H1 (cell line): ENCODE data around the gene FEM1C. TPM values are rescaled to one million over a fixed set of nuclear protein-coding genes. Genes with fewer than 3 reads are reported as not detected.

Source experiments
- CTCF ChIA-PET: fragments of 300-600 bp; sonication (Branson Sonifier 250); formaldehyde crosslinking; loops from one replicate; lab custom pipeline; 2021; ENCODE audit not compliant: partially characterized antibody; lab: Charles Lee
- POLR2A ChIA-PET: fragments of 300-600 bp; sonication (Branson Sonifier 250); formaldehyde crosslinking; loops from one replicate; lab custom pipeline; 2021; ENCODE audit warnings: inconsistent platforms; ENCODE audit not compliant: partially characterized antibody; lab: Charles Lee
- DNase-seq, 2 experiments: peaks; one replicate each; pipeline versions ENCODE4 v3.0.0 to v3.0.0-alpha.2; 2010 to 2022; ENCODE audit warnings: low spot score in 2 of 2, low read depth in 1 of 2, mixed read lengths in 1 of 2
- FAIRE-seq: peaks from 2 replicates; lab custom pipeline; 2011; peaks lifted over from hg19 to GRCh38; lab: Jason Lieb, UNC
- H2AFZ ChIP-seq: 2 replicates; pipeline ENCODE4 v1.8.1; 2012; ENCODE audit warnings: low read length, inconsistent platforms
- H2AK5ac ChIP-seq: 2 replicates; pipeline ENCODE4 v1.6.1; 2013; ENCODE audit warnings: low read depth, low read length
- H2BK120ac ChIP-seq: replicated peaks from 2 replicates; pipeline ENCODE3; 2013; ENCODE audit warnings: low read depth, low read length, inconsistent platforms
- H2BK12ac ChIP-seq: 2 replicates; pipeline ENCODE4 v1.6.1; 2013; ENCODE audit warnings: low read depth, low read length
- H2BK15ac ChIP-seq: 2 replicates; pipeline ENCODE4 v1.6.1; 2013; ENCODE audit warnings: low read length
- H2BK20ac ChIP-seq: 2 replicates; pipeline ENCODE4 v1.6.1; 2013; ENCODE audit warnings: low read length
- H2BK5ac ChIP-seq: 2 replicates; pipeline ENCODE4 v1.6.1; 2013; ENCODE audit warnings: low read depth, low read length
- H3K14ac ChIP-seq: 2 replicates; pipeline ENCODE4 v1.6.1; 2013; ENCODE audit warnings: inconsistent platforms; ENCODE audit not compliant: insufficient read length
- H3K18ac ChIP-seq: 2 replicates; pipeline ENCODE4 v1.6.1; 2013; ENCODE audit warnings: low read length; ENCODE audit errors: extremely low read depth
- H3K23ac ChIP-seq: 2 replicates; pipeline ENCODE4 v1.6.1; 2013; ENCODE audit warnings: inconsistent platforms; ENCODE audit not compliant: insufficient read length
- H3K23me2 ChIP-seq: 2 replicates; pipeline ENCODE4 v1.6.1; 2013; ENCODE audit warnings: low read depth, low read length
- H3K27ac ChIP-seq: 2 replicates; pipeline ENCODE4 v1.6.1; 2011; ENCODE audit warnings: low read depth, low read length, inconsistent platforms
- H3K27me3 ChIP-seq, 4 experiments: replicated peaks in 1 of 4; 1 replicate in 1 of 4; 2 replicates in 3 of 4; pipeline versions ENCODE4 v1.6.1 to v1.8.1; 2011 to 2013; ENCODE audit warnings: low read length in 3 of 4, mild to moderate bottlenecking in 3 of 4, inconsistent platforms in 2 of 4, mixed read lengths in 2 of 4, moderate library complexity in 1 of 4; ENCODE audit not compliant: control insufficient read depth in 3 of 4, insufficient read depth in 3 of 4; ENCODE audit errors: extremely low read depth in 1 of 4
- H3K36me3 ChIP-seq, 4 experiments: 2 replicates each; pipeline versions ENCODE4 v1.6.1 to v1.8.1; 2011 to 2013; ENCODE audit warnings: mild to moderate bottlenecking in 4 of 4, low read length in 3 of 4, moderate library complexity in 2 of 4, control low read depth in 1 of 4, inconsistent platforms in 1 of 4; ENCODE audit not compliant: insufficient read depth in 4 of 4, control insufficient read depth in 2 of 4
- H3K4ac ChIP-seq: replicated peaks from 2 replicates; pipeline ENCODE3; 2013; ENCODE audit warnings: low read length, low read depth, mixed read lengths, inconsistent platforms; ENCODE audit not compliant: insufficient read length
- H3K4me1 ChIP-seq, 4 experiments: replicated peaks in 1 of 4; 1 replicate in 1 of 4; 2 replicates in 3 of 4; pipeline versions ENCODE4 v1.6.1 to v1.8.1; 2011 to 2013; ENCODE audit warnings: low read length in 3 of 4, inconsistent platforms in 2 of 4, mixed read lengths in 1 of 4; ENCODE audit not compliant: insufficient read depth in 4 of 4, control insufficient read depth in 3 of 4
- H3K4me2 ChIP-seq, 2 experiments: 2 replicates each; pipeline versions ENCODE4 v1.6.1 to v1.8.1; 2011 to 2013; ENCODE audit warnings: low read depth in 2 of 2, low read length in 2 of 2, control low read depth in 1 of 2, inconsistent platforms in 1 of 2, mild to moderate bottlenecking in 1 of 2; ENCODE audit not compliant: insufficient read depth in 1 of 2
- H3K4me3 ChIP-seq, 4 experiments: fragments of 200-600, 300-600 bp in 1 of 4; sonication (generic), shearing (Covaris generic), sonication (Bioruptor Twin) in 1 of 4; 2 replicates each; pipeline versions ENCODE4 v1.5.1 to v1.8.1; 2011 to 2016; ENCODE audit warnings: low read length in 4 of 4, low read depth in 3 of 4, control low read depth in 2 of 4, inconsistent platforms in 2 of 4, mild to moderate bottlenecking in 2 of 4, mixed read lengths in 1 of 4, moderate library complexity in 1 of 4; ENCODE audit not compliant: insufficient read depth in 2 of 4; ENCODE audit errors: extremely low read depth in 1 of 4
- H3K56ac ChIP-seq: replicated peaks from 2 replicates; pipeline ENCODE3; 2013; ENCODE audit warnings: low read depth, mild to moderate bottlenecking, mixed read lengths, low read length, inconsistent platforms; ENCODE audit not compliant: insufficient read length
- H3K79me1 ChIP-seq: 2 replicates; pipeline ENCODE4 v1.6.1; 2013; ENCODE audit warnings: low read depth, low read length, control low read depth
- H3K79me2 ChIP-seq, 2 experiments: 2 replicates each; pipeline versions ENCODE4 v1.6.1 to v1.8.1; 2012 to 2013; ENCODE audit warnings: low read length in 2 of 2, mild to moderate bottlenecking in 2 of 2, inconsistent platforms in 1 of 2; ENCODE audit not compliant: insufficient read depth in 2 of 2, control insufficient read depth in 1 of 2
- H3K9ac ChIP-seq, 4 experiments: replicated peaks in 1 of 4; 1 replicate in 1 of 4; 2 replicates in 3 of 4; pipeline versions ENCODE4 v1.6.1 to v1.8.1; 2011 to 2013; ENCODE audit warnings: low read depth in 3 of 4, low read length in 3 of 4, control low read depth in 2 of 4, mild to moderate bottlenecking in 2 of 4, moderate library complexity in 2 of 4, inconsistent platforms in 1 of 4; ENCODE audit errors: extremely low read depth in 1 of 4
- H3K9me3 ChIP-seq, 2 experiments: 2 replicates each; pipeline versions ENCODE4 v1.6.1 to v1.8.1; 2012 to 2013; ENCODE audit warnings: mild to moderate bottlenecking in 2 of 2, moderate library complexity in 2 of 2, control low read depth in 1 of 2, inconsistent platforms in 1 of 2, low read depth in 1 of 2, low read length in 1 of 2, mixed read lengths in 1 of 2; ENCODE audit not compliant: insufficient read depth in 2 of 2
- H4K20me1 ChIP-seq, 2 experiments: replicated peaks in 1 of 2; 2 replicates each; pipeline versions ENCODE3 to v1.8.1; 2011 to 2013; ENCODE audit warnings: inconsistent platforms in 2 of 2, low read length in 2 of 2, mild to moderate bottlenecking in 1 of 2; ENCODE audit not compliant: insufficient read depth in 2 of 2, control insufficient read depth in 1 of 2
- H4K5ac ChIP-seq: 2 replicates; pipeline ENCODE4 v1.6.1; 2013; ENCODE audit warnings: low read length, low read depth, mixed read lengths, inconsistent platforms; ENCODE audit not compliant: insufficient read length
- H4K8ac ChIP-seq: 2 replicates; pipeline ENCODE4 v1.8.0; 2013; ENCODE audit warnings: mild to moderate bottlenecking, moderate library complexity, low read length, inconsistent platforms; ENCODE audit not compliant: insufficient read depth; ENCODE audit errors: extremely low read depth
- H4K91ac ChIP-seq: replicated peaks from 2 replicates; pipeline ENCODE3; 2013; ENCODE audit warnings: low read length, mixed read lengths, inconsistent platforms; ENCODE audit not compliant: insufficient read length
- EGR1 ChIP-seq: IDR thresholded peaks from 2 replicates; pipeline ENCODE4 v1.6.1; 2011; ENCODE audit warnings: low read depth, low read length, borderline replicate concordance
- MAX ChIP-seq: IDR thresholded peaks from 2 replicates; pipeline ENCODE4 v1.6.1; 2012; ENCODE audit warnings: inconsistent platforms
- TBP ChIP-seq: IDR thresholded peaks from 2 replicates; pipeline ENCODE4 v1.6.1; 2011; ENCODE audit warnings: low read depth, low read length, improper control_type of control experiment
- USF2 ChIP-seq: IDR thresholded peaks from 2 replicates; pipeline ENCODE4 v1.6.1; 2011; ENCODE audit warnings: low read length, improper control_type of control experiment
- WGBS, 2 experiments: shearing (Covaris generic) in 1 of 2; methylation state at CpG; one replicate each; pipeline versions ENCODE4 v1.1.6 to v1.1.7; 2013 to 2015; ENCODE audit warnings: low lambda C conversion rate in 2 of 2, mixed read lengths in 2 of 2, inconsistent platforms in 1 of 2, low coverage in 1 of 2, missing lambda C conversion rate in 1 of 2; ENCODE audit not compliant: insufficient replicate concordance in 2 of 2, insufficient coverage in 1 of 2, insufficient read length in 1 of 2; ENCODE audit errors: extremely low coverage in 1 of 2, missing lambda C conversion rate in 1 of 2; 5-methylcytosine and 5-hydroxymethylcytosine counted together
- polyA plus RNA-seq, 7 experiments: library from polyadenylated mRNA; depleted of rRNA in 3 of 7; stranded (reverse) in 5 of 7; unstranded in 2 of 7; fragments of >200 nt in 5 of 7; fragments of 200-250 nt in 2 of 7; gene quantifications; 1 replicate in 5 of 7; 2 replicates in 1 of 7; 4 replicates in 1 of 7; pipeline versions ENCODE4 v1.2.1 to v1.2.3, GENCODE V29; 2011 to 2013; ENCODE audit warnings: missing spikeins in 2 of 7, mixed read lengths in 2 of 7
- total RNA-seq: library from RNA; stranded (reverse); fragmentation: NEBNext Ultra II Directional; extraction: Animal tissue kit (Norgen Biotek cat#: 25700); gene quantifications from 2 replicates; pipeline ENCODE4 v1.2.1, GENCODE V29; 2021

The FEM1C gene
- total and polyA plus RNA-seq, 2 of the 8 experiments (the other 6 are each of a cell fraction or from before 2014, with no cell fraction given), result 4.4 to 17.7 TPM

GRCh38 chr5:115524199-115524847 lies 20.3 kb downstream of the FEM1C start:
- Histone ChIP-seq H3K18ac (no peak overlapping the region), H3K23ac (no peak overlapping the region), H3K14ac (no peak overlapping the region), H3K9ac (no peak overlapping the region), H3K4me3 (no peak overlapping the region), H3K27ac (no peak overlapping the region), H4K8ac (no peak overlapping the region; the same call in 1 of the 2 replicates)
- CTCF ChIA-PET, result interaction anchor here (0.6 to 1.6 kb wide), 3 partner anchors 19 to 51 kb away, joined by 3 to 6 read pairs (median 3); no protein-coding TSS in a partner anchor
- WGBS, 2 experiments, result 85% methylated on average over 6 of the region's 6 CpGs; no CpG with 5 or more reads in 1 of the 2 experiments
- TF ChIP-seq USF2 (no peak), MAX (no peak), TBP (no peak), EGR1 (no peak)
- TF ChIP-seq, all 59 proteins: peak for 0
- H3K27me3 ChIP-seq, result peaks cover 0 to 2% (median 0%) of the 10 kb centered on the region in 4 experiments; a peak in 1 of 7 replicates
- no peak overlapping the region for H2BK12ac ChIP-seq
- H3K56ac ChIP-seq, result no peak overlapping the region
- peaks cover 0 to 3% (median 1%) of the 10 kb centered on the region in 4 experiments; a peak in 2 of 7 replicates for H3K4me1 ChIP-seq
- POLR2A ChIA-PET, result interaction anchor here (1.0 to 1.3 kb wide), 3 partner anchors 16 to 20 kb away, joined by 3 to 4 read pairs (median 3); partner anchors contain the start of gene FEM1C
- peaks cover 0 to 1% of the 10 kb centered on the region in 2 experiments for H4K20me1 ChIP-seq
- H3K79me1 ChIP-seq, result no peaks in the 10 kb centered on the region
- no peak overlapping the region for H4K91ac ChIP-seq
- peaks cover 2 to 30% (median 13%) of the 10 kb centered on the region in 4 experiments for H3K36me3 ChIP-seq
- no peak overlapping the region for H2BK120ac ChIP-seq
- H3K4ac ChIP-seq, result no peak overlapping the region
- no peak overlapping the region for H3K4me2 ChIP-seq
- no peak overlapping the region for H2AFZ ChIP-seq
- no peaks in the 10 kb centered on the region for H3K9me3 ChIP-seq
- H2AK5ac ChIP-seq, result no peak overlapping the region
- peaks cover 0 to 39% of the 10 kb centered on the region in 2 experiments; a peak in 2 of 4 replicates for H3K79me2 ChIP-seq
- no peak overlapping the region for H2BK20ac ChIP-seq
- no peak overlapping the region for H2BK5ac ChIP-seq
- H3K23me2 ChIP-seq, result no peaks in the 10 kb centered on the region
- DNase-seq (no peak), FAIRE-seq (no peak)
- H2BK15ac ChIP-seq, result no peak overlapping the region
- no peak overlapping the region for H4K5ac ChIP-seq
